ENCODE data around the gene NCAM1.

Gene NCAM1

DNA sequence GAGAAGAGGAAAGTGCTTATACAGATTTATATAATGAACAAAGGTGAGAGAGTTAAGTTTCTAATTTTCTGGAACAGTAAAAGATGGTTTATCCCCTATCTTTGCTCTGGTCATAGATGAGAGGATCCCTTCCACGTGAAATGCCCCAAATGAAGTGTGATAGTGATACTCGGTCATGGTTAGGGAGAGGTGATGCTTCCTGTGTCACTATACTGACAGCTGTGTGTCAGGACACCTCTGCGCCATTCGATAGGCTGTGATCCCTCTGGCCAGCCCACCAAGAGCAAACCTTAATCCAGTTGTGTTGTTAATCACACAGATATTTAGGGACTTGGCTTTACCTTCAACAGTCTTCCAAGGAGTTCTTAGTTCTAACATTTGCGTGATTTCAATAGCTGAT lies 57.7 kb downstream of the NCAM1 start:
- Histone ChIP-seq H3K4me3 (ENCODE audit: low read length) (no peak overlapping the region), H3K36me3 (ENCODE audit: control insufficient read depth, insufficient read depth, low read length) (no peaks in the 10 kb centered on the region), H3K4me1 (ENCODE audit: control insufficient read depth, insufficient read depth, low read length) (no peaks in the 10 kb centered on the region), H3K9me3 (ENCODE audit: control insufficient read depth, insufficient read depth, low read length) (no peaks in the 10 kb centered on the region), H3K27me3 (ENCODE audit: control insufficient read depth, insufficient read depth, low read length) (no peaks in the 10 kb centered on the region), H3K27ac (ENCODE audit: low read length) (no peak overlapping the region)
- no CpG with 5 or more reads among the region's 5 CpGs for WGBS (ENCODE audit: insufficient coverage, insufficient read length)
- no peak for DNase-seq (ENCODE audit: low read depth, low spot score)

DNA sequence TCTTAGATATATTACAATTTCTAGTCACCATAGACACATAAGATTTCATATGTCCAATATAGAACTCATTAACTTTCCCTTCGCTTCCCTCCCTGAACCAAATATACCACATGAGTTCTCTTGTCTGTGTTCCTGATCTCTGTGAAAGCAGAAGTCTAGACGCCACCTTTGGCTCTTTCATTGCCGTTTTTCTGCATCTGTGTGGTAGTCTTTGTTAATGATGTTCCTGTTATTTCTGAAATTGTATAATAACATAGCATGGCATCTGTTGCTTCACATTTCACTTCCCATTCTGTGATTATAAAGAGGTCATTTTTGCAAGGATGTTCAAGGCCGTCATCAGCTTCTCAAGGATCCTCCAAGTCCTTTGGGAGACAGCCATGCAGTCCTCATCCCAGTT lies 58.5 kb downstream of the NCAM1 start:
- no CpG with 5 or more reads among the region's 4 CpGs for WGBS (ENCODE audit: insufficient coverage, insufficient read length)
- Histone ChIP-seq H3K4me1 (ENCODE audit: control insufficient read depth, insufficient read depth, low read length) (no peaks in the 10 kb centered on the region), H3K27me3 (ENCODE audit: control insufficient read depth, insufficient read depth, low read length) (no peaks in the 10 kb centered on the region), H3K4me3 (ENCODE audit: low read length) (no peak overlapping the region), H3K36me3 (ENCODE audit: control insufficient read depth, insufficient read depth, low read length) (no peaks in the 10 kb centered on the region), H3K27ac (ENCODE audit: low read length) (no peak overlapping the region), H3K9me3 (ENCODE audit: control insufficient read depth, insufficient read depth, low read length) (no peaks in the 10 kb centered on the region)
- DNase-seq (ENCODE audit: low read depth, low spot score): no peak

DNA sequence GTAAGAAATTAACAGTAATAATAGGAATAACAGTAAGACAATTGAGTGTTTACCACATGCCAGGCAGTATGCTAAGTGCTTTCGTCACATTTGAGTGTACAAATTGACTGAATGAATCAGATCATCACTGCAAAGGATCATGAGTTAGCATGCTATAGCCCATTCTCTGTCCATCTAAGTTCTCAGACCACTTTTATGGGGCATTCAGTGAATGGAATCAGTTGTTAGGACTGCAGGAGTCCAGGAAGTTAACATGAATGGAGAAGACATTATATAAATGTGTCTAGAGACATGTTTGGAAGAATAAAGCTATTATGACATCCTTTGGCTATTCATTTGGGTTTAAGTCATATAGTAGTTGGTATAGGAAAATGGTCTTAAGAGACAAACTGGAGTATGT lies 59.9 kb downstream of the NCAM1 start:
- no peak for DNase-seq (ENCODE audit: low read depth, low spot score)

DNA sequence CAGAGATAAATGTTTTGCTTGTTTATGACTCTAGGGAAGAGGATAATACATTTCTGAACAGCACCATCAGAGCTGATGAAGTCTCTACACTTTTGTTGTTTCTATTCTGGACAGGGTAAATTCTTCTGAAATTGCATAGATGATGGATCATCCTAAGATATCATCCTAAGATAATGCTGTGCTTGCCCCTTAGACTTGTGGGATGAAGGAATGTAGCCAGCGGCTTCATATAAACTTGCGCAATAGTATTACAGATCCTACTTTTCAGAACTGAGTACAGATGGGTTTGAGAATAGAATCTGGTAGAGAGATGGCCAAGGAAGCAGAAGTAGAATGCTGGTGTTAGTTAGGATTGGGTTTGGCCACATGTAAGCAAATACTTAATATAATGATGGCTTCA lies 61.0 kb downstream of the NCAM1 start:
- no peaks in the 10 kb centered on the region for H3K9me3 ChIP-seq (ENCODE audit: control insufficient read depth, insufficient read depth, low read length)
- H3K27ac ChIP-seq (ENCODE audit: low read length): no peak overlapping the region

More for the DNA sequence above, 59.9 kb downstream of the NCAM1 start:
- H3K27me3 ChIP-seq (ENCODE audit: control insufficient read depth, insufficient read depth, low read length): no peaks in the 10 kb centered on the region
- H3K36me3 ChIP-seq (ENCODE audit: control insufficient read depth, insufficient read depth, low read length): no peaks in the 10 kb centered on the region
- no peak overlapping the region for H3K4me3 ChIP-seq (ENCODE audit: low read length)
- WGBS (ENCODE audit: insufficient coverage, insufficient read length): no CpG with 5 or more reads among the region's 1 CpG
- no peaks in the 10 kb centered on the region for H3K4me1 ChIP-seq (ENCODE audit: control insufficient read depth, insufficient read depth, low read length)
- H3K9me3 ChIP-seq (ENCODE audit: control insufficient read depth, insufficient read depth, low read length): no peaks in the 10 kb centered on the region
- no peak overlapping the region for H3K27ac ChIP-seq (ENCODE audit: low read length)

DNA sequence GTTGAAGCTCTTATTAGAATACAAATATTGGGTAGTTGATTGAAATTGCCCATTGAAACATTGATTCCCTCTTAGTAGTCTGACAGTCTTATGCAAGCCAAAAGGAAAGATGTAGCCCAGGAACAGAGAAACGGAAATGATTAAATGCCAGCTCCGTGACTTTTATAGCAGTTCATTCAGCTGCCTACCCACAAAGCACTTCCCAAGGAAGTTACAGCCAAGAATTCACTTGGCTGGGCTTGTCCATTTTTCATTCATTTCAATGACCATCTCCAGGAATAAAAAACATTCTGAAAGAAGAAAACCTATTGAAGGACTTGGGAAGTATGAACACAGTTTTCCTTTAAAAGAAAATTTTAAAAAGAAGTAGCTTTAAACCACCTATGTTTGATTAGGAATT lies 62.0 kb downstream of the NCAM1 start:
- H3K27ac ChIP-seq (ENCODE audit: low read length): no peak overlapping the region
- H3K36me3 ChIP-seq (ENCODE audit: control insufficient read depth, insufficient read depth, low read length): no peaks in the 10 kb centered on the region
- H3K4me3 ChIP-seq (ENCODE audit: low read length): no peak overlapping the region
- no peaks in the 10 kb centered on the region for H3K27me3 ChIP-seq (ENCODE audit: control insufficient read depth, insufficient read depth, low read length)
- no peak for DNase-seq (ENCODE audit: low read depth, low spot score)
- H3K9me3 ChIP-seq (ENCODE audit: control insufficient read depth, insufficient read depth, low read length): no peaks in the 10 kb centered on the region
- no CpG with 5 or more reads among the region's 2 CpGs for WGBS (ENCODE audit: insufficient coverage, insufficient read length)
- no peaks in the 10 kb centered on the region for H3K4me1 ChIP-seq (ENCODE audit: control insufficient read depth, insufficient read depth, low read length)

More for the DNA sequence above, 61.0 kb downstream of the NCAM1 start:
- H3K4me3 ChIP-seq (ENCODE audit: low read length): no peak overlapping the region
- no peaks in the 10 kb centered on the region for H3K27me3 ChIP-seq (ENCODE audit: control insufficient read depth, insufficient read depth, low read length)
- no peak for DNase-seq (ENCODE audit: low read depth, low spot score)
- H3K36me3 ChIP-seq (ENCODE audit: control insufficient read depth, insufficient read depth, low read length): no peaks in the 10 kb centered on the region
- H3K4me1 ChIP-seq (ENCODE audit: control insufficient read depth, insufficient read depth, low read length): no peaks in the 10 kb centered on the region
- WGBS (ENCODE audit: insufficient coverage, insufficient read length): no CpG with 5 or more reads among the region's 2 CpGs

DNA sequence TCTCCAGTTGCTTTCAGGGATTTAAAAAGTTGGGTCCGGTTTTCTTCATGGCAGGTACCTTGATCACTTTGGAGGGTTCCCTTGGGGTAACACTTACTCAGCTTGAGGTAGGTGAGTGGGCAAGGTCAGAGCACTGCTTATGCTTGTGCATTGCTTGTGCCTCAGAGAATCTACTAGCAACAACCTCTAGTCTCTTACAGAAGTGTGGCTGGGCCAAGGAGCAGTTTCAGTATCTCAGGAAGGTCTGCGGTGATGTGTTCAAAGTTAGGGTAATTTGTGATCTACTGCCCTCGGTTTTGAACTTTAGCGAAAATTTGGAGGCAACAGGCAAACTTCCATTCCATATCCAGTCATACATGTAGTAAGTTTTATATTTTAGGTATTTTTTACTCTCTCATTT lies 62.8 kb downstream of the NCAM1 start:
- no peak for DNase-seq (ENCODE audit: low read depth, low spot score)
- H3K27me3 ChIP-seq (ENCODE audit: control insufficient read depth, insufficient read depth, low read length): no peaks in the 10 kb centered on the region
- H3K36me3 ChIP-seq (ENCODE audit: control insufficient read depth, insufficient read depth, low read length): no peaks in the 10 kb centered on the region
- no peak overlapping the region for H3K4me3 ChIP-seq (ENCODE audit: low read length)
- H3K4me1 ChIP-seq (ENCODE audit: control insufficient read depth, insufficient read depth, low read length): no peaks in the 10 kb centered on the region
- no CpG with 5 or more reads among the region's 4 CpGs for WGBS (ENCODE audit: insufficient coverage, insufficient read length)
- no peaks in the 10 kb centered on the region for H3K9me3 ChIP-seq (ENCODE audit: control insufficient read depth, insufficient read depth, low read length)
- no peak overlapping the region for H3K27ac ChIP-seq (ENCODE audit: low read length)

DNA sequence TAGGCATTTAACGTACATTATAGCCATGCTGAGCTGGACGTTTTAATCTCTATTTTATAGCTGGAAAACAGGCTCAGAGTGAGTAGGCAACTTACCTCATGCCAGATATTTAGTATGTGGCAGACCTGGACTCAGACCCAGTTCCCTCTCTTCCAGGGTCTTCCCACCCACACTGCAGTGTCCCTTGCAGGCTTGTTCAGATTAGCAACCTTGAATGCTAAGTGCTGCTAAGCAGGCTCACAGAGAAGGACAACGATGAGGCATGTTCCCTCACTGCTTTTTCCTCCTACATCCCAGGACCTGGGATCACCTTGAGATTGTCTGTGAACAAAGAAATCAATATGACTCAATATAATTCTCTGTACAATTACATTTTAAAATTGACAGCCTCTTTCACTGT lies 65.6 kb downstream of the NCAM1 start:
- Histone ChIP-seq H3K9me3 (ENCODE audit: control insufficient read depth, insufficient read depth, low read length) (no peaks in the 10 kb centered on the region), H3K27ac (ENCODE audit: low read length) (no peak overlapping the region), H3K4me3 (ENCODE audit: low read length) (no peak overlapping the region), H3K4me1 (ENCODE audit: control insufficient read depth, insufficient read depth, low read length) (no peaks in the 10 kb centered on the region), H3K36me3 (ENCODE audit: control insufficient read depth, insufficient read depth, low read length) (no peaks in the 10 kb centered on the region), H3K27me3 (ENCODE audit: control insufficient read depth, insufficient read depth, low read length) (no peaks in the 10 kb centered on the region)
- DNase-seq (ENCODE audit: low read depth, low spot score): no peak
- WGBS (ENCODE audit: insufficient coverage, insufficient read length): no CpG with 5 or more reads among the region's 3 CpGs

DNA sequence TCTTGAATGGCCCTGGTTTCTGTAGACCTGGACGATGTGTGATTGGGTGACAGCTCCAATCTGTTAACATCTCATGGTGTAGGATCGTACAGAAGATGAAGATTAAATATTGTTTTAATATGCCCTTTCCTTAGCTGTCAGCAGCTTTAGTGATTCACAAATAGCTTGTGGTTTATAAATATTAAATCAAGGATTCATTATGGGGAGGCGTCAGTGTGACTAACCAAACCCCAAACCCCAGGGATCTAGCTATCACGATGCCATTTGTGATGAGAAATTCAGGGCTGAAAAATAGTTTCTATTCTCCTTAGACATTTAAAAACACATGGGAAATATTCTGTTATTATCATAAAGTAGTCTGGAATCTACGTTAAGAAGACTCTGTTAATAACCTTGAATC lies 73.4 kb downstream of the NCAM1 start:
- H3K27ac ChIP-seq (ENCODE audit: low read length): no peak overlapping the region
- no CpG with 5 or more reads among the region's 5 CpGs for whole genome bisulfite sequencing (ENCODE audit: insufficient coverage, insufficient read length)
- no peaks in the 10 kb centered on the region for H3K4me1 ChIP-seq (ENCODE audit: control insufficient read depth, insufficient read depth, low read length)
- no peak for DNase-seq (ENCODE audit: low read depth, low spot score)
- no peaks in the 10 kb centered on the region for H3K36me3 ChIP-seq (ENCODE audit: control insufficient read depth, insufficient read depth, low read length)
- no peak overlapping the region for H3K4me3 ChIP-seq (ENCODE audit: low read length)
- H3K9me3 ChIP-seq (ENCODE audit: control insufficient read depth, insufficient read depth, low read length): no peaks in the 10 kb centered on the region
- H3K27me3 ChIP-seq (ENCODE audit: control insufficient read depth, insufficient read depth, low read length): no peaks in the 10 kb centered on the region

DNA sequence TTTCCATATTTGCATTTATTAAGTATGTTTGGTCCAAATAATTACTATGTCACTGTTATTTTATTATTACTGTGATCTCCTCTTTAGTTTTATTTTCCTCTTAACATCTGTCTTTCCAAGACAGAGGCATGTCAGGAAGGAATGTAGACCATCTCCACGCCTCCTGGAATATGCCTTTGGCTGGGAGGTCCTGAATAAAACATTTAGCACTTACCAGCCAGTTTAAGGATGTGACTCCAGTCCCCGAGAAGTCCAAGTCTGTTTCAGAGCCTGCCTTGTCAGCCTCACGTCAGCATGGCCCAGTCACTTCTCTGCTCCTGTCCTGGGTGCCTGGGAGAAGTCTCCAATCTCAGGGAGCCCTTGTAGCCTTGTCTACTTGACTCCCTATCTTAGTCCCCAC lies 74.5 kb downstream of the NCAM1 start:
- Histone ChIP-seq H3K4me3 (ENCODE audit: low read length) (no peak overlapping the region), H3K27ac (ENCODE audit: low read length) (no peak overlapping the region), H3K27me3 (ENCODE audit: control insufficient read depth, insufficient read depth, low read length) (no peaks in the 10 kb centered on the region), H3K4me1 (ENCODE audit: control insufficient read depth, insufficient read depth, low read length) (no peaks in the 10 kb centered on the region), H3K36me3 (ENCODE audit: control insufficient read depth, insufficient read depth, low read length) (no peaks in the 10 kb centered on the region), H3K9me3 (ENCODE audit: control insufficient read depth, insufficient read depth, low read length) (no peaks in the 10 kb centered on the region)
- DNase-seq (ENCODE audit: low read depth, low spot score): no peak
- WGBS (ENCODE audit: insufficient coverage, insufficient read length): no CpG with 5 or more reads among the region's 3 CpGs

DNA sequence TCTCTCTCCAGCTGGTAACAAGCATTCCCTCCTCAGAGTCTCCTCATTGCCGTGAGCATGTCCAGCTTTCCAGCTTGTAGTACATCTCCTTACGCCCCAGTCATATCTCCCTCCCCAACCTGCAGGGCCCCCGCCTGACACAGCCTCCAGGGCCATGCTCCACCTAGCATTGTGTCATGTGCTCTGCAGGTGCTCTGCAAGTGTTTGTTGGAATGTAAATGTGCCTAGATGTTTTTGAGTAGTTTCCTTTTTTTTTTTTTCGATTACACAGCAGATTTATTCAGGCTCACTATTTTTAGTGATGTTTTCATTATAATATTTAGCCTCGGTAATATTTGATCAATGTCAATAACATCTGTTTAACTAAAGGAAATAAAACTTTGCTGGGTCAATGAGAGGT lies 82.5 kb downstream of the NCAM1 start:
- H3K4me1 ChIP-seq (ENCODE audit: control insufficient read depth, insufficient read depth, low read length): peaks cover 1% of the 10 kb centered on the region; the same call in 1 of the 2 replicates
- DNase-seq (ENCODE audit: low read depth, low spot score): no peak
- H3K4me3 ChIP-seq (ENCODE audit: low read length): no peak overlapping the region
- H3K9me3 ChIP-seq (ENCODE audit: control insufficient read depth, insufficient read depth, low read length): no peaks in the 10 kb centered on the region
- H3K36me3 ChIP-seq (ENCODE audit: control insufficient read depth, insufficient read depth, low read length): no peaks in the 10 kb centered on the region
- H3K27me3 ChIP-seq (ENCODE audit: control insufficient read depth, insufficient read depth, low read length): no peaks in the 10 kb centered on the region
- no peak overlapping the region for H3K27ac ChIP-seq (ENCODE audit: low read length)
- WGBS (ENCODE audit: insufficient coverage, insufficient read length): no CpG with 5 or more reads among the region's 5 CpGs

DNA sequence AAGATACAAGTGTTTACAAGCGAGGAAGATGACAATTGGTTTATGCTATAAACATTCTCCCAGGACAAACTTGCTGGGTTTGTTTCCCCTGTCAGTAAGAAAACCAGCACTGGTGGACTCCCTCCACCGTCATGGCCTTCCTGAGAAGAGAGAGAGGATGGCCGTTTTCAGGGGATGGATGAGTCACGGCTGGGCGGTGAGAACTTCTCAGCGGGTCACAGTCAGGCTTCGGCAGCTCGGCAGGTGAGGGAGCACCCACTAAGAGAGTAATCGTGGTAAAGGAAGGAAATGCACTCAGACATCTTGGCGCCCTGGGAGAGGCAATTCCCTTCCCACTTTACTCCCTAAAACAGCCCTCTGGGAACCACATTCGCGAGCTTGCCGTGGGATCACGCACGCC lies 83.9 kb downstream of the NCAM1 start:
- no peak for DNase-seq (ENCODE audit: low read depth, low spot score)
- no CpG with 5 or more reads among the region's 15 CpGs for WGBS (ENCODE audit: insufficient coverage, insufficient read length)
- H3K27me3 ChIP-seq (ENCODE audit: control insufficient read depth, insufficient read depth, low read length): no peaks in the 10 kb centered on the region
- H3K4me1 ChIP-seq (ENCODE audit: control insufficient read depth, insufficient read depth, low read length): peaks cover 1% of the 10 kb centered on the region; the same call in 1 of the 2 replicates
- H3K36me3 ChIP-seq (ENCODE audit: control insufficient read depth, insufficient read depth, low read length): no peaks in the 10 kb centered on the region
- no peaks in the 10 kb centered on the region for H3K9me3 ChIP-seq (ENCODE audit: control insufficient read depth, insufficient read depth, low read length)
- H3K27ac ChIP-seq (ENCODE audit: low read length): no peak overlapping the region
- no peak overlapping the region for H3K4me3 ChIP-seq (ENCODE audit: low read length)

Measured in iPS DF 6.9 (cell line).